ENCODE data around the gene IGSF23.

IGSF23 gene

GRCh38 chr19:44635581-44636438 lies 22.4 kb downstream of the IGSF23 start:
- TF ChIP-seq TAF1 (IDR thresholded peaks at IDR 0.05; ENCODE audit: borderline replicate concordance, low read depth, low read length) (no peak), POLR2A (IDR thresholded peaks at IDR 0.05; ENCODE audit: low read depth, low read length) (no peak), POLR2AphosphoS5 (IDR thresholded peaks at IDR 0.05; ENCODE audit: low read depth, low read length) (no peak)
- DNase-seq (ENCODE audit: insufficient read length): no peak
- no peak for FAIRE-seq

- TF ChIP-seq POLR2AphosphoS5 (IDR thresholded peaks at IDR 0.05; ENCODE audit: low read depth, low read length): no peak
- TF ChIP-seq POLR2A (IDR thresholded peaks at IDR 0.05; ENCODE audit: low read depth, low read length): no peak
- DNase-seq (ENCODE audit: insufficient read length): no peak
- FAIRE-seq: no peak
These were observed 23.4 kb downstream of the IGSF23 start for GRCh38 chr19:44636439-44637389.

GRCh38 chr19:44637390-44637764 lies 24.0 kb downstream of the IGSF23 start:
- DNase-seq (ENCODE audit: insufficient read length): no peak
- FAIRE-seq: no peak

GRCh38 chr19:44640518-44640917 lies 27.2 kb downstream of the IGSF23 start:
- DNase-seq (ENCODE audit: insufficient read length) (no peak), FAIRE-seq (no peak)
- no peak for TF ChIP-seq TAF1 (IDR thresholded peaks at IDR 0.05; ENCODE audit: borderline replicate concordance, low read depth, low read length)
- no peak for TF ChIP-seq POLR2A (IDR thresholded peaks at IDR 0.05; ENCODE audit: low read depth, low read length)
- no peak for TF ChIP-seq POLR2AphosphoS5 (IDR thresholded peaks at IDR 0.05; ENCODE audit: low read depth, low read length)

More at GRCh38 chr19:44637390-44637764, 24.0 kb downstream of the IGSF23 start:
- no peak for TF ChIP-seq TAF1 (IDR thresholded peaks at IDR 0.05; ENCODE audit: borderline replicate concordance, low read depth, low read length)
- TF ChIP-seq POLR2A (IDR thresholded peaks at IDR 0.05; ENCODE audit: low read depth, low read length): no peak
- TF ChIP-seq POLR2AphosphoS5 (IDR thresholded peaks at IDR 0.05; ENCODE audit: low read depth, low read length): no peak

GRCh38 chr19:44641501-44642265 lies 28.3 kb downstream of the IGSF23 start:
- no peak for FAIRE-seq
- no peak for DNase-seq (ENCODE audit: insufficient read length)
- TF ChIP-seq POLR2A (IDR thresholded peaks at IDR 0.05; ENCODE audit: low read depth, low read length) (no peak), POLR2AphosphoS5 (IDR thresholded peaks at IDR 0.05; ENCODE audit: low read depth, low read length) (no peak), TAF1 (IDR thresholded peaks at IDR 0.05; ENCODE audit: borderline replicate concordance, low read depth, low read length) (no peak)

- FAIRE-seq: no peak
- TF ChIP-seq TAF1 (IDR thresholded peaks at IDR 0.05; ENCODE audit: borderline replicate concordance, low read depth, low read length) (no peak), POLR2AphosphoS5 (IDR thresholded peaks at IDR 0.05; ENCODE audit: low read depth, low read length) (no peak), POLR2A (IDR thresholded peaks at IDR 0.05; ENCODE audit: low read depth, low read length) (no peak)
- no peak for DNase-seq (ENCODE audit: insufficient read length)
These were observed 29.0 kb downstream of the IGSF23 start for GRCh38 chr19:44642377-44642776.

- DNase-seq (ENCODE audit: insufficient read length) (no peak), FAIRE-seq (no peak)
These were observed 30.4 kb downstream of the IGSF23 start, which contains the start of gene PVR for GRCh38 chr19:44643605-44644401. TSS of gene PVR (plus strand) at chr19:44643910. CDS start at chr19:44644097, 187 bp downstream.

GRCh38 chr19:44644402-44645016 lies 31.1 kb downstream of the IGSF23 start:
- FAIRE-seq: no peak
- TF ChIP-seq POLR2A (IDR thresholded peaks at IDR 0.05; ENCODE audit: low read depth, low read length) (no peak), POLR2AphosphoS5 (IDR thresholded peaks at IDR 0.05; ENCODE audit: low read depth, low read length) (no peak), TAF1 (IDR thresholded peaks at IDR 0.05; ENCODE audit: borderline replicate concordance, low read depth, low read length) (no peak)
- DNase-seq (ENCODE audit: insufficient read length): no peak

More at GRCh38 chr19:44643605-44644401, 30.4 kb downstream of the IGSF23 start, which contains the start of gene PVR:
- no peak for TF ChIP-seq TAF1 (IDR thresholded peaks at IDR 0.05; ENCODE audit: borderline replicate concordance, low read depth, low read length)
- TF ChIP-seq POLR2A (IDR thresholded peaks at IDR 0.05; ENCODE audit: low read depth, low read length): no peak
- no peak for TF ChIP-seq POLR2AphosphoS5 (IDR thresholded peaks at IDR 0.05; ENCODE audit: low read depth, low read length)

- no peak for FAIRE-seq
- TF ChIP-seq TAF1 (IDR thresholded peaks at IDR 0.05; ENCODE audit: borderline replicate concordance, low read depth, low read length) (no peak), POLR2AphosphoS5 (IDR thresholded peaks at IDR 0.05; ENCODE audit: low read depth, low read length) (no peak), POLR2A (IDR thresholded peaks at IDR 0.05; ENCODE audit: low read depth, low read length) (no peak)
- no peak for DNase-seq (ENCODE audit: insufficient read length)
These were observed 32.2 kb downstream of the IGSF23 start for GRCh38 chr19:44645407-44646048.
